Measurements from ENCODE around the gene LGI2.
"Not testable (repeated sequence)": the region's sequence is repeated elsewhere in the genome, so short reads cannot be mapped to it uniquely, and the experiment has no call there.

The LGI2 gene, protein sequence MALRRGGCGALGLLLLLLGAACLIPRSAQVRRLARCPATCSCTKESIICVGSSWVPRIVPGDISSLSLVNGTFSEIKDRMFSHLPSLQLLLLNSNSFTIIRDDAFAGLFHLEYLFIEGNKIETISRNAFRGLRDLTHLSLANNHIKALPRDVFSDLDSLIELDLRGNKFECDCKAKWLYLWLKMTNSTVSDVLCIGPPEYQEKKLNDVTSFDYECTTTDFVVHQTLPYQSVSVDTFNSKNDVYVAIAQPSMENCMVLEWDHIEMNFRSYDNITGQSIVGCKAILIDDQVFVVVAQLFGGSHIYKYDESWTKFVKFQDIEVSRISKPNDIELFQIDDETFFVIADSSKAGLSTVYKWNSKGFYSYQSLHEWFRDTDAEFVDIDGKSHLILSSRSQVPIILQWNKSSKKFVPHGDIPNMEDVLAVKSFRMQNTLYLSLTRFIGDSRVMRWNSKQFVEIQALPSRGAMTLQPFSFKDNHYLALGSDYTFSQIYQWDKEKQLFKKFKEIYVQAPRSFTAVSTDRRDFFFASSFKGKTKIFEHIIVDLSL

DNA sequence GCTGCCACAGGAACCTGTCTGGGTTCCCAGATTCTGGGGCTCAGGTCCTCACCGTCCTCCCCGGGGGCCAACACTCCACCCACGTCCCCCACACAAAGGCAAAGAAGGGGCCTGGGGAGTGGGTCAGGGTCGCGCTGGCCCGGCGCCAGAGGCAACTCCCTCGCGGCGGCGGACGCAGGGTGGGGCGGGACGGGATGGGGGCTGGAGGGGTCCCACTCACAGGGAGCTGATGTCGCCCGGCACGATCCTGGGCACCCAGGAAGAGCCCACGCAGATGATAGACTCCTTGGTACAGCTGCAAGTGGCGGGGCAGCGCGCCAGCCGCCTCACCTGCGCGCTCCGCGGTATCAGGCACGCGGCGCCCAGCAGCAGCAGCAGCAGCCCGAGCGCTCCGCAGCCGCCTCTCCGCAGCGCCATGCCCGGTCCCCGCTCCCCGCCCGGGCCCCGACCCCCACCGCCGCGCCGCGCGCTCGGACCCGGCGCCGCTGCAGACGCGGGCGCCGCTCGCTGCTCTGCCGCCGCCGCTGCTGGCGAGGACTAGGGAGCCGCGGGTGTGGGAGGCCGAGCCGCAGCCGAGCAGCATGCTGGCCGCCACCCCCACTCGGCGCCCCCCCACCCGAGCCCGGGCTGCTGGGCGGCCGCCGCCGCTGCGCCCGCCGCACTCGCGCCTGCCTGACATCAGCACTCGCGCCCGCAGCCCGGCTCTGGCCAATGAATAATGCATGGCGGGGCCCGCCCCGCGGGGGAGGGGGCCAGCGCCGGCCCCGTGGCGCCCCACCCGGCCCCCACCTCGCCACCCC lies at the start of gene LGI2:
LGI2 (minus strand) TSS at position 670 of the 800 bp plus-strand sequence; CDS start at position 417, 253 bp downstream.
- no peak for DNase-seq

DNA sequence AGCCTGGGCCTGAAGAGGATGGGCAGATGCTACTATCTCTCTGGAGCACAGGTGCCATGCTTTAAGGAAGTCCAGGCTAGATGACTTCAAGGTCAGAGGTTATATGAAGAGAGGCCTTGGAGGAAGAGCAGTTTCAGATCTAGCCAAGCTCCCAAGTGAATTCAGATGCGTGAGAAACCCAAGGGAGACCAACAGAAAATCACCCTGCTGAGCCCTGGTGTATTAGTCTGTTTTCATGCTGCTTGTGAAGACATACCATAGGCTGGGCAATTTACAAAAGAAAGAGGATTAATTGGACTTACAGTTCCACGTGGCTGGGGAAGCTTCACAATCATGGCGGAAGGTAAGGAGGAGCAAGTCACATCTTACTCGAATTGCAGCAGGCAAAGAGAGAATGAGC lies 47.8 kb upstream of the LGI2 start:
- DNase-seq: no peak

DNA sequence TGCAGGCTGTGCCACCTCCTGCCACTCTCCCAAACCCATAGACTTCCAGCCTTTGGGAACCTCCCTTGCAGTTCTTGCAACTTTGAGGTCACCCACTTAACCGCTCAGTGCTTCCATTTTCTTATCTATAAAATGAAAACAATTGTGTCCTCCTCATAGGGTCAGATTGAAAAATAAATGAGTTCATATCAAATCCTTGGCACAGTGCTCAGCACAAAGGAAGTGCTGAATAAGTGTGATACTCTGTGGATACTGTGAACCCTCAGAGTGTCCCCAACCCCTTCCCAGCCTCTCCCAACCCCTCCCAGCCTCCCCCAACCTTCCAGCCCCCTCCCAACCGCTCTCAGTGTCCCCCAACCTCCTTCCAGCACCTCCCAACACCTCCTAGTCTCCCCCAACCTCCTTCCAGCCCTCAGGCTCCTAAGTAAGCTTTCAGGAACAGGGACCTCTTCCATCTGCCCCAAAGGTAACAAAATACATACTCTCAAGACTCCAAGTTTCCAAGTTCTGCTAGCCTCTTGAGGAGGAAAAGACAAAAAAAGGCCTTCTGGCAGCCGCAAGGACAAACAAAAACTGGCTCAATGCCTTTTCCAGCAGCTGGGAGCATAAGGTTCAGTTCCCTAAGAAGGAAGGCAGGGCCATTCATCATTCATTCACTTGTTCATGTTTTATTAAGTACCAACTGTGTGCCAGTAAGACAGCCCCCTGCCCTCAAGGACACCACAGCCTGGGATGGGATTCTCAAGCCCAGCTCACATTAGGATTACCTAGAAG lies 46.1 kb upstream of the LGI2 start:
- peak; percentile 18 for DNase-seq

DNA sequence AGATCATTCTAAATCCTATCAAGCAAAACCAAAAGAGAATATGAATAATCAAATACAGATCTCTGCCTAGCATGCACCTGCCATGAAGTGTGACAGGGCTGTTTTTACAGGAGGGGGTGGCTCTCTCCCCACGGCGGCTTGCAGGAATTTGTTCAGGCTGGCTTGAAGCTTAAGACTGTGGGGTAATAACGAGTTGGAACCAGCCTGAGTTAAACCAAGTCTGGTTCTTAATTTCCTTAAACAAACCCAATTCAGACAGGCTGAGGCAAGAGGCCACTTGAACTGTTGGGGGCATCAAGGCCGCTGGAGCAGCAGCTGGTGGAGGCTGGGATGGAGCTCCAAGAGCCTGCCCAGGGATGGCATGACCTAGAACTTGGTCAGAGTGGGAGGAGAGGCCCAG lies 45.1 kb upstream of the LGI2 start:
- DNase-seq: peak; percentile 85

DNA sequence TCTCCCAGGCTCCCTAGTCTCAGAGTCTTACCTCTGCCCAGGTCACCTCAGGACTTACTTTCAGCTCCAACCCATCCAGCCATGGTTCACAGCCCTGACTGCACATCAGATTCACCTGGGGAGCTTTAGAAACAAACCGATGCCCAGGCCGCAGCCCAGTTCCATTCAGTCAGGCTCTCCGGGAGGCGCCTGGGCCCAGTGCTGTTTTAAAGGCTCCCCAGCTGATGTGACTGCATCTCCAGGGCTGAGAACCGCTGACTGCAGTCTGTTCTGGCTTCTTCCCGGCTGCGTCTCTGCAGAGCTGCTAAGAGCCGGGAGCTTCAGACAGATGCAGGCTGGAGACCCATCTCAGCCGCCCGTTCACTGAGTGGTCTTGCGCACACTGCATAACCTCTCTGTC lies 44.4 kb upstream of the LGI2 start:
- no peak for DNase-seq

DNA sequence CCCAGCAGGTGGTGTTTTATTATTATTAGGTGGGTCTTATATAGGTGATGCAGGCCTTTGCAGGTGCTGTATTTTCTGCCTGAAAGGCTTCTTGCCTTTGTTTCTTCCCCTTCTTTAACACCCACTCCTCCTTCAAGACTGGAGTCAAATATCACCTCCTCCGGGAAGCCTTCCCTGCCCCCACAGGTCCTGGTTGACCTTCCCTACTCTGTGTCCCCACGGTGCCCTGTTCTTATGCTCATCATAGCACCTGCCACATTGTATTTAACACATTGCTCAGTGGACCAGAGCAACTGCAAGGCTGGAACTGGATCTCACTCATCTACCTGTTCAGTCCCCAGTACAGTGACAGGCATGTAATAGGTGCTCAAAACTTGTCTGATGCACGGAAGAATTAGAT lies 39.8 kb upstream of the LGI2 start:
- no peak for DNase-seq

DNA sequence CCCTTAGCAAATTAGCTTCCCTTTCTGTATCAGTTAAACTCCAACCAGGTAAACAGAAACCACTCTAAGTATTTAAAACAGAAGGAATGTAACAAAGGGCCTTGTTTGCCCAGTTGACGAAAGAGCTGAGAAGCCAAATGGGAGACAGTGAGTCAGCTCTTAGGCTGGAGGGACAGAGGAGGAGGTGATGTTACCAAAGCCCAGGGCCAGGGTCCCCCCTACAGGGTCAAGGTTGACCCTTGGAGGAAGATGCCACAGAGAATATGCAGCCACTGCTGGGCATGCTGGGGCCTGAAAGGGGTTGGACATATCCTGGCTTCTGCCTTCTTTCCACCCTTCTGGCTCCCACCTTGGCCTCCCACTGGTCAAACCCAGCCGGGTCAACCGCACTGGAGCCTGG lies 38.3 kb upstream of the LGI2 start:
- no peak for DNase-seq

DNA sequence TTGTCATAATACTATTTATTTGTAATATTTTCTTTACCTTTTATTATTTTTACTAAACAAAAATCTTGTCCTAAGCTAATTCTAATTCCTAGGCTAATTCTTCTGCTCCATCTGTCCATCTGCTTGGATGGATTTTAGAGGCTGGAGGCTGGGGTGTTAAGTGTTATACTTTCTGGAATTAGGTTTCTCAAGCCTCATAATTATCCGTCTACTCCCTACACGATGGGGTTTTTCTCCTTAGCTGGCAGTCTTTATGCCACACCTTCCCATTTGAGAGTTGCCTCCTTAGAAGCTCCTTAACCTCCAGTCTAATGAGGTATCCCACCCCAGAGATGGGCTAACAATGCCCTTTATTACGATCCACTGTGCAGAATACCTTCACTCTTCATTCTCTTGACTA lies 37.6 kb upstream of the LGI2 start:
- DNase-seq: no peak

DNA sequence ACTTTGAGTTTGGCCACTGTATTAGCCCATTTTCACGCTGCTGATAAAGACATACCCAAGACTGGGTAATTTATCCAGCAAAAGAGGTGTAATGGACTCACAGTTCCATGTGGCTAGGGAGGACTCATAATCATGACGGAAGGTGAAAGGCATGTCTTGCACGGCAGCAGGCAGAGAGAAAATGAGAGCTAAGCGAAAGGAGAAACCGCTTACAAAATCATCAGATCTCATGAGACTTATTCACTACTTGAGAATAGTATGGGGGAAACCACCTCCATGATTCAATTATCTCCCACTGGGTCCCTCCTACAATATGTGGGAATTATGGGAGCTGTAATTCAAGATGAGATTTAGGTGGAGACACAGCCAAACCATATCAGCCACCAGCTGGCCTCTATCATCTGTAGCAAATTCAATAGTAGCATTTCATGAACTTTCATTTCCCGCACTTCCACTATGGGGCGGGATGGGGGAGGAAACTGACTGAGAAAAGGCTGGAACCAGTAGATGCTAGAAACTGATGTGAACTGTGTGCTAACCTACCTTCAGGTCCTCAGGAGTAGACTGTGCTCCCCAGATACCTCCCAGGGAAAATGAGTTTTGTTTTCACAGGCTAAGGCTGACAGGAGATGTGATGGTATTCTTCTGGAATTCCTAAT lies 35.3 kb upstream of the LGI2 start:
- DNase-seq: peak; percentile 28

DNA sequence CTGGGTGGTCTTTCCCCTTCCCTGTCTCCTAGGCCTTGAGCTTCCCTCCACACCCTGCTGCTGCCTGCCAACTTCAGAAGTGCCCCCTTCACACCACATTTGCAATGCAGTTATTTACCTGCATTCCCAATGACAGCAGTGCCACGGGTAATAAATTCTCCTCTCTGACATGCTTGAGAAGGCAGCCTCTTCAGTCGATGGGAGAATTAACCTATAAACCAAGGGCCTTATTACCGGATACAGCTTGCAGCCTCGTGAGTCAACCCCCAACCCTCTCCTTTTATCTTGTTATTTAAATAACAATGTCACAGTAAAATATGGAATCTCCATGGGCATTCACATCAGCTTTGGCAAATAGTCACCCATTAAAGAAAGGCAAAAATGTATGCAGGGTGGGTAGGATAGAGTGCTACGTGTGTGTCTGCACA lies 34.7 kb upstream of the LGI2 start:
- peak; percentile 84 for DNase-seq

DNA sequence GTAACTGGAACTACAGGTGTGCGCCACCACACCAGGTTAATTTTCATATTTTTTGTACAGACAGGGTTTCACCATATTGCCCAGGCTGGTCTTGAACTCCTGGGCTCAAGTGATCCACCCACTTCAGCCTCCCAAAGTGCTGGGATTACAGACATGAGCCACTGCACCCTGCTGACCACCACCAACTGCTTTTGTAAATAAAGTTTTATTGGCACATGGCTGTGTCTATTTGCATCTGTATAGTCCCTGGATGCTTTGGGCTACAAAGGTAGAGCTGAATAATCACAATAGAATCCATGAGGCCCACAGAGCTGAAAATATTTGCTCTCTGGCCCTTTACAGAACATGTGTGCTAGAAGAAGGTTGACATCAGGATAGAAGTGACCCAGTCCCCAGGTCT lies 33.7 kb upstream of the LGI2 start:
- not testable (repeated sequence) for DNase-seq

DNA sequence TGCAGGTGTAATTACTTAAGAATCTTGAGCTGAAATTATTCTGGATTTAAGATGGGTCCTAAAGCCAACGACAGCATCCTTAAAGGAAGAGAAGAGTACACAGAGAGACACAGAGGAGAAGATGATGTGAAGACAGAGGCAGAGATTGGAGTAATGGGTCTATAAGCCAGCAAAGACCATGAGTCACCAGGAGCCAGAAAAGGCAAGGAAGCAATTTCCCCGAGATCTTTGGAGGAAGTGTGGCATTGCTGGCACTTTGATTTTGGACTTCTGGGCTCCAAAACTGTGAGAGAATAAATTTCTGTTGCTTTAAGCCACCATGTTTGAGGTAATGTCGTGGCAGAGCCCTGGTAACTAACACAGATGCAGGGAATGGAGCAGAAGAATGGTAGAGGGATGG lies 32.4 kb upstream of the LGI2 start:
- no peak for DNase-seq

DNA sequence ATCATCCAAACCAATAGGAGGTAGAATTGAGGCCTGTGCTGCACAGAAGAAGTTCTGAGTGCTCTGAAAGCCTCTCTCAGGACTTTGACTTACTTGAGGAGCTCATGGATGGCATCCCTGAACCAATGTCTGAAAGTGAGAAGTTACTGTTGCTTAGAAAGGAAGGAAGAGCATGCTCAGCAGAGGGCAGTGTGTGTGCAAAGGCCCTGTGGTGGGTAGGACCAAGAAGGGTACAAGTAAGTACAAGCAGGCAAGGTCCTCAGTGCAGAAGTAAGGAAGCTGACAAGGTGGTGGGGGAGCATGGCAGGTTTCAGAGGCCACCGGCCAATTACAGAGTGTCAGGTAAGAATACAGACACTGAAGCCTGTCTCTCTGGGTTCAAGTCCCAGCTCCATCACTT lies 31.4 kb upstream of the LGI2 start:
- DNase-seq: no peak

DNA sequence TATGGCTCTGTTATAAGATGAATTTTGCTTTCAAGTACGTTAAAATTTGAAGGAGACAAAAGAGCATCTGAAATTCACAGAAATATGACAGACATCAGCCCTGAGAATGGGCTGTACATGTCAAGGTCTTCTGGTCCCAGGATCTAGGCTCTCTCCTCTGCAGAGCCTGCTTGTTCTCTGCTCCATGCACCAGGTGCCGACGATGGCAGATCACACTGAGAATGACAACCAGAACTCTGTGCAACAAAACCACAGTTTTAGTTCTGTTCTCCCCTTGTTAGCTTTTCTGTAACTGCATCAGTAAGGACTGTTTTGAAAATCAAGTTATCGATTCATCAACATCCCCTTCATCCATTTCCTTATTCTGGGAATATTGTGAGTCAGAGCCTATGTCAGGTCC lies 30.9 kb upstream of the LGI2 start:
- DNase-seq: no peak

DNA sequence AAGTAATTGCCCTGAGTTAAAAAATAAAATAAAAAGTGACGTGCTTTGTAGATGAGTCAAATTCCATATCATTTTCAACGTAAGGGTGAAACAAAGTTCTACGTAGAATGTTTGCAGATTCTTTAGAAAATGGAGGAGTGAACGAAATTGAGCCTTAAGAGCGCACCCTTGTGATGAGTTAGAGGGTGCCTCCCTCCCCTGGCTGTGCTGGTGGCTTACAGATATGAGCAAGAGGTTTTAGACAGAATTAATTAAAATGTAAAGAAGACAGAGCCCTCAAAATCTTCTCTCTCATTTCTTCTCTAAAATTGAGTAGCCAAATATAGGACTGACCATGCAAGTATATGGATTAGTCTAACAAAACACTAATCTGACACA lies 30.2 kb upstream of the LGI2 start:
- DNase-seq: no peak

DNA sequence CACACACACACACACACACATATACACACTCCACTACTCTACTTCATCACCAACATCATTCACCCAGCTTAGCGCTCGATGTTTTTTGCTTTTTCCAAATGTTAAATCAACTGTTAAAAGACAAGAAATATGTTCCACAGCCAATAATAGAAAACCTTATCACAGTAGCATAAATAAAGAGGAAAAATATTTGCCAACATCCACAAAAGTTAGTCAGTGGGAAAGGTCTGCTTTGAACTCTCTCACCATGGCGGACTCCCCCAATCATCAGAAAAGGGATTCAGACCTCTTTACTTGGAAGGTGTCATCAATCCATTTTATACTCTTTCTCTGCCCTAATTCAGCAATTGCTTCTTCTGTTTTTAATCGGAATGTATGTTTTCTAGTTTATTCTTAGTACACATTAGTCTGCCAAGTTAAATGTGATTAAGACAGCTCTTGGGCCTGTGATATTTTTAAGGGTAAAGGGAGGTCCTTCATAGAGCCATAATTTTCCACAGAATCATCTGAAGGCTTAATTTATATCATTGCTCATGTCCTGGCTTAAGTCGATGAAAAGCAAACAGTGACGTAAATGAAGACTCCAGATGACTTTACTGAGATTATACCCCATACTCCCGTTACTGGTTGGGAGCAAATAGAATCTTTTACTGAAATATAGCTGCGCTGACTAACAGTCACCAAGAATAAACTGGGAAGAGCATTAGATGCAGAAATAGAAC lies 29.7 kb upstream of the LGI2 start:
- no peak for DNase-seq

DNA sequence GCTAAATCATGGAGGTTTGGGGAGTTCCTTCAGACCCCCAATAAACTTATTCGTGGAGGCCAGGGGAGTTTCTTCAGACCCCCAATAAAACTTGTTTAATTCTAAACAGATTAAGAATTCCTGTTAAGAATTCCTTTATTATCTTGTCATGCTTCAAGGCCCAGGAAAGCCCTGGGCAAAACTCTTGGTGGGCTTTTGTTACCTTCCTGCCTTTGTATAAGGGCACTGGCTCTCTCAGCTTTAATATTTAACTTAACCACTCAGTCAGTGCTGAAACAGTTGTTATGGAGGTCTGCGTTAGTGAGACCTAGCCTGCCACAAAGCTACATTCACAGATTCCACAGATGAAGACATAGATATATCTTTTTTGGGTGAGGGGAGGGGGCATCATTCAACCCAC lies 29.0 kb upstream of the LGI2 start:
- no peak for DNase-seq

DNA sequence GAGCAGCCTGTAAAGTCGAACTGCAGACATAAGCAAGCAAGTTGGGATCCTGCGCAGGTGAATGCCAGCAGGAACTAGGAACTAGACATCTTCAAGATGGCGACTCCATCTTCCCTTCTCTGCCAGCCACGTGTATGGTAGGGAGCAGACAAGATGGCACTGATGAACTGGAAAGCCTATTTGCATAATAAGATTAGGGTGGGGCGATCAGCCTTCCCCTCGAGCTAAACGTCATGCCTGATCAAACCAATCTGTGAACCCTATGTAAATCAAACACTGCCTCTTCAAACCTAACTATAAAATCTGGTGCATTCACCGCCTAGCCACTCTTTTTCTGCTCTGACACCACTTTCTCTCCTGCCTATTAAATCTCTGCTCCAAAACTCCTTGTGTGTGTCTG lies 28.1 kb upstream of the LGI2 start:
- DNase-seq: no peak

DNA sequence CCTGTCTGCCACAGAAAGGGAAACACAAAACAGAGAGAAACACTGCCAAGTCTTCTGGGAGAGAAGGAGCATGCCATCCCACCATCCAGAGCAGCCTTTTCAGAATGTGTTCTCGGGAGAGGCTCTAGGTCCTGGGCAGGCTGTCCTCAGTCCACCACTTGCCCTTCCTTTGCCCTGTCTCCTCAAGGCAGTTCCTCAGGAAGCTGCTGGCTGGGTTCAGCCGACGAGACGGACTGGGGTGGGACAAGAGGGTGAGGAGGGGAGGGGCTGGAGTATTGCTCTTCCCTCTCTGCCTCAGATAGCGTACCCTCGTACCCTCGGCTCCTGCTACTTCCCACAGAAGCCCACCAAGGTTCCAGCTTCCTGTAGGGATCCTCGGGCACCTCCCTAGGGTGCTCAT lies 26.6 kb upstream of the LGI2 start:
- DNase-seq: no peak

DNA sequence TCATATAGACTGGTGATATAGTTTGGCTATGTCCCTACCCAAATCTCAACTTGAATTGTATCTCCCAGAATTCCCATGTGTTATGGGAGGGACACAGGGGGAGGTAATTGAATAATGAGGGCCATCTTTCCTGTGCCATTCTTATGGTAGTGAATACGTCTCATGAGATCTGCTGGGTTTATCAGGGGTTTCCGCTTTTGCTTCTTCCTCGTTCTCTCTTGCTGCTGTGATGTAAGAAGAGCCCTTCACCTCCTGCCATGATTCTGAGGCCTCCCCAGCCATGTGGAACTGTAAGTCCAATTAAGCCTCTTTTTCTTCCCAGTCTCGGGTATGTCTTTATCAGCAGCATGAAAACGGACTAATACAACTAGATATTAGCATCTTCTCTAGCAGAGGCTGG lies 21.3 kb upstream of the LGI2 start:
- DNase-seq: not testable (repeated sequence)

DNA sequence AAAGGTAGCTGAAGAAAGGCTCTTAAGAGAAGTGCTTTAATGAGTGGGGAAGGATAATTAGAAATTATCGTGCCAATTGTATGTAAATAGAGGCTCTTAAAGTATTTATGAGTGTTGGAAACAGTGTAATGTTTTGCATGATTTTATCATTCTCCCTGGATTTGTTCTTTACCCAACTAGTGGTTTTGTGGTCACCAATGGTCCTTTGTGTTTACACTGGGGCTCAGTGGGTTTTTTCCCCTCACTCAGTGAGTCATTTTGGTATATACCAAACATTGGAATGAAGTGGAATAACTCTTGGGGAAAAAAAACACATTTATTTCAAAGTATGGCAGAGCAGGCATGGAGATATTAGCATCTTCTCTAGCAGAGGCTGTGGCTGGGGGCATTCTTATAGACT lies 20.8 kb upstream of the LGI2 start:
- DNase-seq: no peak

Measured in DMS79 (cell line).